ENCODE measurements around the gene ROR2.

ROR2 gene

GRCh38 chr9:91516777-91517176, 433.3 kb downstream of the ROR2 start:
- no peak for TF ChIP-seq CTCF (conservative IDR thresholded peaks at IDR 0.05; ENCODE audit: control insufficient read depth, insufficient read depth, low read depth, low read length)
- H3K4me3 ChIP-seq (ENCODE audit: control insufficient read depth, low read depth, low read length): no peak overlapping the region
- DNase-seq (ENCODE audit: low read depth): no peak

GRCh38 chr9:91516081-91516480, 433.9 kb downstream of the ROR2 start:
- TF ChIP-seq CTCF (conservative IDR thresholded peaks at IDR 0.05; ENCODE audit: control insufficient read depth, insufficient read depth, low read depth, low read length): no peak
- H3K4me3 ChIP-seq (ENCODE audit: control insufficient read depth, low read depth, low read length): no peak overlapping the region
- no peak for DNase-seq (ENCODE audit: low read depth)

GRCh38 chr9:91515074-91515687, 434.8 kb downstream of the ROR2 start:
- peak; percentile 89 for DNase-seq (ENCODE audit: low read depth)
- H3K4me3 ChIP-seq (ENCODE audit: control insufficient read depth, low read depth, low read length): no peak overlapping the region
- TF ChIP-seq CTCF (conservative IDR thresholded peaks at IDR 0.05; ENCODE audit: control insufficient read depth, insufficient read depth, low read depth, low read length): no peak
